ENCODE results near the gene CFHR2.
"Not testable (repeated sequence)": the region's sequence is repeated elsewhere in the genome, so short reads cannot be mapped to it uniquely, and the experiment has no call there.

DNA sequence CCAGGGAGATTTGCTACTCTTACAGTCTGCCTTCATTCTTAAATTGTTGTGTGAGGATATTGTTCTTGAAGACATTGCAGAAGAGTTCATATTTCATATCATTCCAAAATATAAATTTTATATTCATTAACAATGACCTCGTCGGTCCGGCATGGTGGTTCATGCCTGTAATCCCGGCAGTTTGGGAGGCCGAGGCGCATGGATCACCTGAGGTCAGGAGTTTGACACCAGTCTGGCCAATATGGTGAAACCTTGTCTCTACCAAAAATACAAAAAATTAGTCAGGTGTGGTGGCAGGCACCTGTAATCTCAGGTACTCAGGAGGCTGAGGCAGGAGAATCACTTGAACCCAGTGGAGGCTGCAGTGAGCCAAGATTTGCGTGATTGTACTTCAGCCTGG is 38.7 kb downstream of the CFHR2 start:
- TF ChIP-seq, protein P1, sequence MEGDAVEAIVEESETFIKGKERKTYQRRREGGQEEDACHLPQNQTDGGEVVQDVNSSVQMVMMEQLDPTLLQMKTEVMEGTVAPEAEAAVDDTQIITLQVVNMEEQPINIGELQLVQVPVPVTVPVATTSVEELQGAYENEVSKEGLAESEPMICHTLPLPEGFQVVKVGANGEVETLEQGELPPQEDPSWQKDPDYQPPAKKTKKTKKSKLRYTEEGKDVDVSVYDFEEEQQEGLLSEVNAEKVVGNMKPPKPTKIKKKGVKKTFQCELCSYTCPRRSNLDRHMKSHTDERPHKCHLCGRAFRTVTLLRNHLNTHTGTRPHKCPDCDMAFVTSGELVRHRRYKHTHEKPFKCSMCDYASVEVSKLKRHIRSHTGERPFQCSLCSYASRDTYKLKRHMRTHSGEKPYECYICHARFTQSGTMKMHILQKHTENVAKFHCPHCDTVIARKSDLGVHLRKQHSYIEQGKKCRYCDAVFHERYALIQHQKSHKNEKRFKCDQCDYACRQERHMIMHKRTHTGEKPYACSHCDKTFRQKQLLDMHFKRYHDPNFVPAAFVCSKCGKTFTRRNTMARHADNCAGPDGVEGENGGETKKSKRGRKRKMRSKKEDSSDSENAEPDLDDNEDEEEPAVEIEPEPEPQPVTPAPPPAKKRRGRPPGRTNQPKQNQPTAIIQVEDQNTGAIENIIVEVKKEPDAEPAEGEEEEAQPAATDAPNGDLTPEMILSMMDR (IDR thresholded peaks at IDR 0.05): not testable (repeated sequence)
- not testable (repeated sequence) for TF ChIP-seq POLR2AphosphoS5 (IDR thresholded peaks at IDR 0.05; ENCODE audit: insufficient read depth in 1 of 2, low read depth in 1 of 2); POLR2A (IDR thresholded peaks at IDR 0.05)
